OCI-LY7 (cell line): Measurements from ENCODE around the gene C20orf173. TPM values are rescaled to one million over a fixed set of nuclear protein-coding genes. Genes with fewer than 3 reads are reported as not detected.

Experiments
- BruUV-seq: library from RNA; stranded (reverse); fragments of 400-500 nt; replicated peaks from 2 replicates; lab custom pipeline; 2021; lab: Mats Ljungman, UMichigan
- CTCF ChIA-PET: fragments of 300-600 bp; sonication (Branson Sonifier 250); formaldehyde crosslinking; loops from one replicate; lab custom pipeline; 2022; ENCODE audit warnings: antibody characterized with exemption; ENCODE audit not compliant: unreplicated experiment; lab: Charles Lee
- POLR2A ChIA-PET: fragments of 300-600 bp; sonication (Branson Sonifier 250); formaldehyde crosslinking; loops from one replicate; lab custom pipeline; 2022; ENCODE audit warnings: antibody characterized with exemption; lab: Charles Lee
- DNase-seq: peaks from one replicate; pipeline ENCODE4 v3.0.0-alpha.2; 2015; ENCODE audit warnings: low spot score
- H2AFZ ChIP-seq: fragments of 200-600 bp; sonication (generic), shearing (Covaris generic); 2 replicates; pipeline ENCODE4 v1.6.1; 2014; ENCODE audit warnings: mild to moderate bottlenecking, antibody characterized with exemption, low read length, moderate library complexity
- H3K27ac ChIP-seq: fragments of 200-600 bp; sonication (generic); 2 replicates; pipeline ENCODE4 v1.5.1; 2014; ENCODE audit warnings: mixed run types, low read depth, mild to moderate bottlenecking, moderate library complexity, low read length, inconsistent platforms; ENCODE audit not compliant: poor library complexity, severe bottlenecking
- H3K36me3 ChIP-seq: fragments of 200-600 bp; sonication (generic); 2 replicates; pipeline ENCODE4 v1.6.1; 2014; ENCODE audit warnings: mild to moderate bottlenecking, antibody characterized with exemption, low read length, moderate library complexity, mixed read lengths; ENCODE audit not compliant: insufficient read depth
- H3K4me1 ChIP-seq: fragments of 200-600 bp; sonication (generic); 2 replicates; pipeline ENCODE4 v1.5.1; 2014; ENCODE audit warnings: mild to moderate bottlenecking, low read length; ENCODE audit not compliant: insufficient read depth, poor library complexity, severe bottlenecking
- H3K4me2 ChIP-seq: fragments of 200-600 bp; sonication (generic); 2 replicates; pipeline ENCODE4 v1.6.1; 2014; ENCODE audit warnings: mild to moderate bottlenecking, low read length
- H3K4me3 ChIP-seq: fragments of 200-600 bp; sonication (generic); 2 replicates; pipeline ENCODE4 v1.5.1; 2014; ENCODE audit warnings: mild to moderate bottlenecking, low read depth, low read length; ENCODE audit not compliant: poor library complexity, severe bottlenecking
- H3K79me2 ChIP-seq: fragments of 200-600 bp; sonication (generic); 2 replicates; pipeline ENCODE4 v1.6.1; 2016; ENCODE audit warnings: low read depth, mild to moderate bottlenecking, low read length, moderate library complexity, mixed read lengths; ENCODE audit not compliant: insufficient read depth
- H3K9me2 ChIP-seq: fragments of 200-600 bp; sonication (generic); 2 replicates; pipeline ENCODE4 v1.6.1; 2016; ENCODE audit warnings: mild to moderate bottlenecking, low read length, mixed read lengths; ENCODE audit not compliant: insufficient read depth
- H3K9me3 ChIP-seq: fragments of 200-600 bp; sonication (generic); 2 replicates; pipeline ENCODE4 v1.6.1; 2014; ENCODE audit warnings: mild to moderate bottlenecking, mixed run types, low read length, mixed read lengths
- H4K20me1 ChIP-seq: fragments of 200-600 bp; sonication (generic); 2 replicates; pipeline ENCODE4 v1.6.1; 2014; ENCODE audit warnings: mild to moderate bottlenecking, antibody characterized with exemption, low read length, moderate library complexity, mixed read lengths; ENCODE audit not compliant: insufficient read depth
- EZH2phosphoT487 ChIP-seq: fragments of 200-600 bp; sonication (generic); IDR thresholded peaks from 2 replicates; pipeline ENCODE4 v1.6.1; 2018; ENCODE audit warnings: low read depth, borderline replicate concordance, mild to moderate bottlenecking, mixed run types, antibody characterized with exemption, low read length, moderate library complexity, mixed read lengths
- intact Hi-C: fragments of 100-400 bp; cut with micrococcal nuclease; formaldehyde crosslinking; loops from one replicate; pipeline ENCODE4 v1.10.0; 2022; ENCODE audit not compliant: unreplicated experiment
- total RNA-seq, 2 experiments: library from RNA; depleted of rRNA in 1 of 2; stranded (reverse); fragments of >200 nt in 1 of 2; shearing (Covaris generic) in 1 of 2; gene quantifications; 2 replicates each; pipeline ENCODE4 v1.2.3, GENCODE V29; 2014 to 2022
- TF ChIP-seq, protein P1 (sequence below): fragments of 200-600 bp; sonication (generic); conservative IDR thresholded peaks from 2 replicates; pipeline ENCODE4 v1.5.1; 2014; ENCODE audit warnings: mild to moderate bottlenecking, antibody characterized with exemption, low read length, moderate library complexity, mixed read lengths

Gene C20orf173
- total RNA-seq, 2 experiments from 2014 or later, result not detected

DNA sequence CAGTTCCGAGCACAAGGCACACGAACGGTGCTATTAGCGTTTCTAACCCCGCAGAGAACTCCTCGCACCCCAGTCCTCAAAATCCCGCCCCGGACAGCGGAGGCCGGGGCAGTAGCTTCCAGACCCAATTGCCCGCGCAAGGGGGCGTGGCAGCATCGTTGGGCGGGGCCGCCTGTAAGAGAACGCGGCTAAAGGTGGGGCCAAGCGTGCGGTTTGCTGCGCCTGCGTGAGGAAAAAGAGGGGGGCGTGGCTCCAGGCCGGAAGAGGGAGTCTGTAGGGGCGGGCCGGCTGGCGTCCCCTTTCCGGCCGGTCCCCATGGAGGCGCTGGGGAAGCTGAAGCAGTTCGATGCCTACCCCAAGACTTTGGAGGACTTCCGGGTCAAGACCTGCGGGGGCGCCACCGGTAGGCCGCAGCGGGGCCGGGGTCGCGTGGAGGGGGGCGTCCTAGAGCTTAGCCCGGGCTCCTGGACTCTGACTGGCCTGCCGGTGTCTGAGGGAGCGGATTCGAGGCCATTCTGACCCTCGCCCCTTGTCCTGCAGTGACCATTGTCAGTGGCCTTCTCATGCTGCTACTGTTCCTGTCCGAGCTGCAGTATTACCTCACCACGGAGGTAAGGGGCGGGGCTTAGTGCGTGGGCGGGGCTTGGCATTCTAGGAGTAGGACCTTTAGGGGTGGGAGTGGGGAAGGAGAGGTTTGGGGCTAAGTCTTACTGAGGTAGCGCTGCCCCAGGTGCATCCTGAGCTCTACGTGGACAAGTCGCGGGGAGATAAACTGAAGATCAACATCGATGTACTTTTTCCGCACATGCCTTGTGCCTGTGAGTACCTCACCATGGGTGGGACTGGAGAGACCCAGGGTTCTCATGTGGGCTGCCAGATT is 12.6 kb upstream of the C20orf173 start, which contains the start of gene ERGIC3:
Gene ERGIC3 (plus strand): TSS at position 296 of the 880 bp plus-strand sequence. CDS start 20 bp downstream, at position 316.
- peak within 1 kb of the TSS; percentile 83; the same call in 1 of the 2 replicates for H2AFZ ChIP-seq
- H3K9me3 ChIP-seq, result no peaks in the 10 kb centered on the region
- intact Hi-C loops, result loop anchor here (5.0 kb wide), 1 partner anchor 75 kb away; the partner anchor contains the start of gene SPAG4
- no peaks in the 10 kb centered on the region for H3K9me2 ChIP-seq
- no TSS peak for BruUV-seq
- peaks cover 4% of the 10 kb centered on the region; the same call in 1 of the 2 replicates for H3K79me2 ChIP-seq
- peak; percentile 97 for DNase-seq
- H4K20me1 ChIP-seq, result no peaks in the 10 kb centered on the region
- H3K4me3 ChIP-seq, result peak within 1 kb of the TSS; percentile 84
- POLR2A ChIA-PET, result interaction anchor here (0.6 to 2.4 kb wide), 10 partner anchors 9 to 347 kb away, joined by 3 to 6 read pairs (median 3); no protein-coding TSS in a partner anchor
- H3K36me3 ChIP-seq, result peaks cover 11% of the 10 kb centered on the region
- H3K4me1 ChIP-seq, result peaks cover 25% of the 10 kb centered on the region
- peak within 1 kb of the TSS; percentile 72 for H3K4me2 ChIP-seq
- H3K27ac ChIP-seq, result peak within 1 kb of the TSS; percentile 43
- CTCF ChIA-PET, result interaction anchor here (1.5 to 1.9 kb wide), 2 partner anchors 28 to 51 kb away, joined by 4 to 5 read pairs; no protein-coding TSS in a partner anchor
- no peak for TF ChIP-seq EZH2phosphoT487

DNA sequence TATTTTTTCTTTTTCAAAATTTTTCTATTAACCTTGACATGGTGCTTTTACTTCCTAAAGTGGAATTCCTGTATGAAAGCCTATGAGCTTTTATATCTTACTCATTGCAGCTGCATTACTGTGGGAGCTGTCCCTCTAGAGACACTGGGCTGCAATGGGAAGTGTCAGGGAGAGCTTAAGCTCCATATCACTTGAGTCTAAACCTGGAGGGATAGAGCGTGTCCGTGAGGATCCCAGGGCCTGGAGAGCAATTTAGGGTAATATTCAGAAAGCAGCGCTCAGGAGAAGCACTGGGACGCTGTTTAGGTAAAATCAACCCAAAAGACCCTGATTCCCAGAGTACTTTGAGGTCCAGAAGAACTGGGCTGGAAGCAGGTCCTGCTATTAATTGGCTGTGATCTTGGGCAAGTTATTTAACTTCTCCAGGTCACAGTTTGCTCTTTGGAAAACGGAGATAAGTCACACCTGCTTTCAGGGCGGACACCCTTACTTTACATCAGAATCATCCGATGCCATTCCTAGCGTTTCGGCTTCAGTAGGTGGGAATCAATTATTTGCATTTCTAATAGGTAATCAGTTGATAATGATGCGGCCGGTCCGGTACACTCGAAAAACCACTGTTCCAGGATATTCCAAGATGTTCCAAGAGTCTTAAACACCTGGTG is 11.8 kb upstream of the C20orf173 start:
- no peaks in the 10 kb centered on the region for H3K9me2 ChIP-seq
- peaks cover 4% of the 10 kb centered on the region; the same call in 1 of the 2 replicates for H3K79me2 ChIP-seq
- DNase-seq, result no peak
- peak overlapping the region; percentile 83; the same call in 1 of the 2 replicates for H2AFZ ChIP-seq
- H3K4me2 ChIP-seq, result peak overlapping the region; percentile 72
- no peak overlapping the region for H3K27ac ChIP-seq
- peaks cover 11% of the 10 kb centered on the region for H3K36me3 ChIP-seq
- ChIA-PET CTCF (interaction anchor here (1.9 kb wide), 1 partner anchor 50 kb away, joined by 5 read pairs; no protein-coding TSS in a partner anchor), POLR2A (interaction anchor here (0.6 to 2.4 kb wide), 7 partner anchors 8 to 348 kb away, joined by 3 to 6 read pairs (median 3); no protein-coding TSS in a partner anchor)
- H3K4me3 ChIP-seq, result peak overlapping the region; percentile 84
- no peak for TF ChIP-seq EZH2phosphoT487
- TF ChIP-seq, protein P1, sequence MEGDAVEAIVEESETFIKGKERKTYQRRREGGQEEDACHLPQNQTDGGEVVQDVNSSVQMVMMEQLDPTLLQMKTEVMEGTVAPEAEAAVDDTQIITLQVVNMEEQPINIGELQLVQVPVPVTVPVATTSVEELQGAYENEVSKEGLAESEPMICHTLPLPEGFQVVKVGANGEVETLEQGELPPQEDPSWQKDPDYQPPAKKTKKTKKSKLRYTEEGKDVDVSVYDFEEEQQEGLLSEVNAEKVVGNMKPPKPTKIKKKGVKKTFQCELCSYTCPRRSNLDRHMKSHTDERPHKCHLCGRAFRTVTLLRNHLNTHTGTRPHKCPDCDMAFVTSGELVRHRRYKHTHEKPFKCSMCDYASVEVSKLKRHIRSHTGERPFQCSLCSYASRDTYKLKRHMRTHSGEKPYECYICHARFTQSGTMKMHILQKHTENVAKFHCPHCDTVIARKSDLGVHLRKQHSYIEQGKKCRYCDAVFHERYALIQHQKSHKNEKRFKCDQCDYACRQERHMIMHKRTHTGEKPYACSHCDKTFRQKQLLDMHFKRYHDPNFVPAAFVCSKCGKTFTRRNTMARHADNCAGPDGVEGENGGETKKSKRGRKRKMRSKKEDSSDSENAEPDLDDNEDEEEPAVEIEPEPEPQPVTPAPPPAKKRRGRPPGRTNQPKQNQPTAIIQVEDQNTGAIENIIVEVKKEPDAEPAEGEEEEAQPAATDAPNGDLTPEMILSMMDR, result no peak
- BruUV-seq, result no TSS peak
- intact Hi-C loops, result loop anchor here (5.0 kb wide), 1 partner anchor 76 kb away; the partner anchor contains the start of gene SPAG4
- H3K9me3 ChIP-seq, result no peaks in the 10 kb centered on the region
- no peaks in the 10 kb centered on the region for H4K20me1 ChIP-seq
- peaks cover 25% of the 10 kb centered on the region for H3K4me1 ChIP-seq
